Stimulated activated effector memory CD8-positive, alpha-beta T cell treated with anti-CD3 and anti-CD28 coated beads, Interleukin-12 subunit alpha, Interleukin-12 subunit beta, amount 100 ng/mL, for 72 hours (primary cell): ENCODE results near the gene RASA3.
A peak's percentile ranks its signal among the peaks of the same experiment; 100 is the strongest.
"Not testable (repeated sequence)": the region's sequence is repeated elsewhere in the genome, so short reads cannot be mapped to it uniquely, and the experiment has no call there.

Experiments
- ATAC-seq: fragments of 150-1000 bp; cut with Tn5 transposase; 2 replicates; pipeline ENCODE4 v1.10.0; 2021
- DNase-seq, 2 donors: peaks; one replicate each; pipeline ENCODE4 v3.0.0; 2021 to 2022; ENCODE audit warnings: low spot score in 2 of 2
- H3K27ac Mint-ChIP-seq: one replicate; pipeline ENCODE4 v1.8.0; 2022; ENCODE audit warnings: mild to moderate bottlenecking, mixed read lengths
- H3K36me3 Mint-ChIP-seq: one replicate; pipeline ENCODE4 v1.8.0; 2022; ENCODE audit warnings: mild to moderate bottlenecking, mixed read lengths
- H3K4me1 Mint-ChIP-seq: one replicate; pipeline ENCODE4 v1.8.0; 2022; ENCODE audit warnings: mixed read lengths
- H3K4me3 Mint-ChIP-seq: one replicate; pipeline ENCODE4 v1.8.0; 2022; ENCODE audit warnings: mild to moderate bottlenecking, mixed read lengths
- H3K9me3 Mint-ChIP-seq: one replicate; pipeline ENCODE4 v1.8.0; 2022; ENCODE audit warnings: mixed read lengths

The RASA3 gene

GRCh38 chr13:114027826-114028225, 104.6 kb downstream of the RASA3 start:
- H3K36me3 Mint-ChIP-seq: peaks cover 59% of the 10 kb centered on the region
- no peak overlapping the region for H3K4me3 Mint-ChIP-seq
- no peak overlapping the region for H3K27ac Mint-ChIP-seq
- peaks cover 32% of the 10 kb centered on the region for H3K4me1 Mint-ChIP-seq
- DNase-seq: no peak
- no peak for ATAC-seq
- H3K9me3 Mint-ChIP-seq: no peaks in the 10 kb centered on the region

- H3K9me3 Mint-ChIP-seq: no peaks in the 10 kb centered on the region
- H3K4me3 Mint-ChIP-seq: no peak overlapping the region
- H3K4me1 Mint-ChIP-seq: peaks cover 28% of the 10 kb centered on the region
- no peak for ATAC-seq
- H3K36me3 Mint-ChIP-seq: peaks cover 62% of the 10 kb centered on the region
- H3K27ac Mint-ChIP-seq: no peak overlapping the region
- no peak for DNase-seq
Observed at GRCh38 chr13:114027046-114027715, 105.2 kb downstream of the RASA3 start.

- peaks cover 62% of the 10 kb centered on the region for H3K36me3 Mint-ChIP-seq
- no peak for ATAC-seq
Observed at GRCh38 chr13:114026481-114026880, 105.9 kb downstream of the RASA3 start.

GRCh38 chr13:114025714-114026431, 106.5 kb downstream of the RASA3 start:
- no peak for DNase-seq
- Mint-ChIP-seq H3K4me1 (peaks cover 17% of the 10 kb centered on the region), H3K9me3 (no peaks in the 10 kb centered on the region), H3K36me3 (peaks cover 65% of the 10 kb centered on the region), H3K27ac (peak overlapping the region; percentile 63), H3K4me3 (no peak overlapping the region)
- ATAC-seq: no peak

More at GRCh38 chr13:114026481-114026880, 105.9 kb downstream of the RASA3 start:
- peaks cover 24% of the 10 kb centered on the region for H3K4me1 Mint-ChIP-seq
- H3K9me3 Mint-ChIP-seq: no peaks in the 10 kb centered on the region
- peak overlapping the region; percentile 63 for H3K27ac Mint-ChIP-seq
- DNase-seq: no peak
- no peak overlapping the region for H3K4me3 Mint-ChIP-seq

GRCh38 chr13:114025405-114025713, 107.1 kb downstream of the RASA3 start:
- no peaks in the 10 kb centered on the region for H3K9me3 Mint-ChIP-seq
- H3K27ac Mint-ChIP-seq: peak overlapping the region; percentile 63
- peaks cover 70% of the 10 kb centered on the region for H3K36me3 Mint-ChIP-seq
- peaks cover 13% of the 10 kb centered on the region for H3K4me1 Mint-ChIP-seq
- no peak for DNase-seq
- ATAC-seq: no peak
- H3K4me3 Mint-ChIP-seq: no peak overlapping the region

GRCh38 chr13:114024603-114025404, 107.6 kb downstream of the RASA3 start:
- peak overlapping the region; percentile 77 for H3K27ac Mint-ChIP-seq
- H3K9me3 Mint-ChIP-seq: no peaks in the 10 kb centered on the region
- peaks cover 8% of the 10 kb centered on the region for H3K4me1 Mint-ChIP-seq
- ATAC-seq (no peak), DNase-seq (no peak)
- peaks cover 69% of the 10 kb centered on the region for H3K36me3 Mint-ChIP-seq
- H3K4me3 Mint-ChIP-seq: no peak overlapping the region

GRCh38 chr13:114023716-114024602, 108.5 kb downstream of the RASA3 start:
- no peak overlapping the region for H3K4me3 Mint-ChIP-seq
- peaks cover 70% of the 10 kb centered on the region for H3K36me3 Mint-ChIP-seq
- no peaks in the 10 kb centered on the region for H3K9me3 Mint-ChIP-seq
- ATAC-seq (no peak), DNase-seq (no peak)
- H3K27ac Mint-ChIP-seq: peak overlapping the region; percentile 77
- H3K4me1 Mint-ChIP-seq: peaks cover 4% of the 10 kb centered on the region

- Mint-ChIP-seq H3K4me1 (peaks cover 4% of the 10 kb centered on the region), H3K9me3 (no peaks in the 10 kb centered on the region), H3K36me3 (peaks cover 80% of the 10 kb centered on the region), H3K27ac (no peak overlapping the region), H3K4me3 (no peak overlapping the region)
- ATAC-seq: no peak
- no peak for DNase-seq
Observed at GRCh38 chr13:114022876-114023275, 109.5 kb downstream of the RASA3 start.

GRCh38 chr13:114022309-114022669, 110.1 kb downstream of the RASA3 start:
- no peak overlapping the region for H3K4me3 Mint-ChIP-seq
- no peak overlapping the region for H3K27ac Mint-ChIP-seq
- no peak for ATAC-seq
- H3K4me1 Mint-ChIP-seq: peaks cover 4% of the 10 kb centered on the region
- H3K9me3 Mint-ChIP-seq: no peaks in the 10 kb centered on the region
- DNase-seq: no peak
- peaks cover 76% of the 10 kb centered on the region for H3K36me3 Mint-ChIP-seq

GRCh38 chr13:114021464-114022308, 110.7 kb downstream of the RASA3 start:
- DNase-seq (no peak), ATAC-seq (no peak)
- peak overlapping the region; percentile 50 for H3K27ac Mint-ChIP-seq
- H3K4me1 Mint-ChIP-seq: peaks cover 4% of the 10 kb centered on the region
- peaks cover 70% of the 10 kb centered on the region for H3K36me3 Mint-ChIP-seq
- H3K9me3 Mint-ChIP-seq: no peaks in the 10 kb centered on the region
- no peak overlapping the region for H3K4me3 Mint-ChIP-seq

- Mint-ChIP-seq H3K4me3 (no peak overlapping the region), H3K4me1 (peaks cover 4% of the 10 kb centered on the region), H3K36me3 (peaks cover 62% of the 10 kb centered on the region), H3K9me3 (no peaks in the 10 kb centered on the region), H3K27ac (peak overlapping the region; percentile 50)
- ATAC-seq: no peak
- DNase-seq: no peak
Observed at GRCh38 chr13:114020750-114021463, 111.5 kb downstream of the RASA3 start.

GRCh38 chr13:114020134-114020533, 112.3 kb downstream of the RASA3 start:
- ATAC-seq, H3K4me1 Mint-ChIP-seq, H3K9me3 Mint-ChIP-seq, H3K4me3 Mint-ChIP-seq, DNase-seq: not testable (repeated sequence)
- Mint-ChIP-seq H3K27ac (peak overlapping the region; percentile 50), H3K36me3 (peaks cover 57% of the 10 kb centered on the region)

GRCh38 chr13:114019367-114019766, 113.1 kb downstream of the RASA3 start:
- peaks cover 57% of the 10 kb centered on the region for H3K36me3 Mint-ChIP-seq
- ATAC-seq (no peak), DNase-seq (peak in 1 of 2 donors; percentile 57)
- no peak overlapping the region for H3K27ac Mint-ChIP-seq
- no peak overlapping the region for H3K4me3 Mint-ChIP-seq
- no peaks in the 10 kb centered on the region for H3K9me3 Mint-ChIP-seq
- peaks cover 10% of the 10 kb centered on the region for H3K4me1 Mint-ChIP-seq
